ENCODE results near the gene PPP2R3A. TPM values are rescaled to one million over a fixed set of nuclear protein-coding genes. Genes with fewer than 3 reads are reported as not detected.
A peak's percentile ranks its signal among the peaks of the same experiment; 100 is the strongest.

PPP2R3A gene
- total RNA-seq, 4 donors from 2014 or later: 6.8 to 9.6 (median 8.2) TPM

DNA sequence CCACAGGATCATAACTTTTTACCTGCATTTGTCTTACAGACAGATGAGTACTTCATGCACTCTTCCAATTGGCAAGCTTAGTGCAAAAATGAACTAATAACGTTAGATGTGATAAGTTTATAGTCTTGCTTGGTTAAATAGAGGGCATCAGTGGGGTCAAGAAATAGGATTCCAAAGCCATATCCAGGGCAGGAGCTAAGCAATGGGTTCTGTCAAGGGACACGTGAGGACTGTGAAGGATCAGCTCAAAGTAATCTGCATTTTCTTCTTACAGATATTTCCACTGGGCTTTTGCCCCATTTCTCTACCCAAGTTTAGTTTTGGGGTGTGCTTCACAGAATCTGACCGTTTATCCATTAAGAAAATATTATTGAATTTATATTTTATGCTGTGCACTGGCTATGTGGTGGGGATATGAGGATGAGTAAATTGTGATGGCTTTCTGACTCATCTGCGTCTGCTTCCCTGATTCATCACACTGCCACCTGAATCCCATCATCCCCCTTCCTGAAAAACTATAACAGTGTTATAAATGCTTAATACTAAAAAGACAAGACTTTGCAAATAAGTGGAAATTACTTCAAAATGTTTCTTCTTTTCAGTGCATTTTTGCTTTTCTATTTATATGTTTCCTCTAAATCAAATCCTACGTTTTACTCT is 17.5 kb downstream of the PPP2R3A start:
- no peak for ATAC-seq (ENCODE audit: low FRiP score)
- TF ChIP-seq, protein P1, sequence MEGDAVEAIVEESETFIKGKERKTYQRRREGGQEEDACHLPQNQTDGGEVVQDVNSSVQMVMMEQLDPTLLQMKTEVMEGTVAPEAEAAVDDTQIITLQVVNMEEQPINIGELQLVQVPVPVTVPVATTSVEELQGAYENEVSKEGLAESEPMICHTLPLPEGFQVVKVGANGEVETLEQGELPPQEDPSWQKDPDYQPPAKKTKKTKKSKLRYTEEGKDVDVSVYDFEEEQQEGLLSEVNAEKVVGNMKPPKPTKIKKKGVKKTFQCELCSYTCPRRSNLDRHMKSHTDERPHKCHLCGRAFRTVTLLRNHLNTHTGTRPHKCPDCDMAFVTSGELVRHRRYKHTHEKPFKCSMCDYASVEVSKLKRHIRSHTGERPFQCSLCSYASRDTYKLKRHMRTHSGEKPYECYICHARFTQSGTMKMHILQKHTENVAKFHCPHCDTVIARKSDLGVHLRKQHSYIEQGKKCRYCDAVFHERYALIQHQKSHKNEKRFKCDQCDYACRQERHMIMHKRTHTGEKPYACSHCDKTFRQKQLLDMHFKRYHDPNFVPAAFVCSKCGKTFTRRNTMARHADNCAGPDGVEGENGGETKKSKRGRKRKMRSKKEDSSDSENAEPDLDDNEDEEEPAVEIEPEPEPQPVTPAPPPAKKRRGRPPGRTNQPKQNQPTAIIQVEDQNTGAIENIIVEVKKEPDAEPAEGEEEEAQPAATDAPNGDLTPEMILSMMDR (IDR thresholded peaks at IDR 0.05): no peak

DNA sequence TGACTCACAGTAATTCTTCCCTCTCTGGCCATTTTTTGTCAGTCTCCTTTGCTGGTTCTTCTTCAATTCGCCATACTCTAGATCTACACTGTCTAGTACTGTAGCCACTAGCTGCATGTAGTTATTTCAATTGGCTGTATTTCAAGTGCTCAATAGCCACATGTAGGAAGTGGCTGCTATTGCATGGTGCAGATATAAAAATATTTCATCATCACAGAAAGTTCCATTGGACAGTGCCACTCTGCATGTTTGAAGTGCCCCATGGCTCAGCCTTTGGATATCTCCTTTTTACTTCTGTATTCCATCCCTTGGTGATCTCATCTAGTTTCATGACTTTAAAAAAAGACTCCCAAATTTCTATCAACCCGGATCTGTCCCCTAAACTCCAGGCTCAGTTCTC is 22.1 kb downstream of the PPP2R3A start:
- DNase-seq (ENCODE audit: low spot score): no peak
- no peak for ATAC-seq (ENCODE audit: low FRiP score)
- TF ChIP-seq, protein P1 (IDR thresholded peaks at IDR 0.05): no peak

More for the DNA sequence above, 17.5 kb downstream of the PPP2R3A start:
- DNase-seq (ENCODE audit: low spot score): no peak

DNA sequence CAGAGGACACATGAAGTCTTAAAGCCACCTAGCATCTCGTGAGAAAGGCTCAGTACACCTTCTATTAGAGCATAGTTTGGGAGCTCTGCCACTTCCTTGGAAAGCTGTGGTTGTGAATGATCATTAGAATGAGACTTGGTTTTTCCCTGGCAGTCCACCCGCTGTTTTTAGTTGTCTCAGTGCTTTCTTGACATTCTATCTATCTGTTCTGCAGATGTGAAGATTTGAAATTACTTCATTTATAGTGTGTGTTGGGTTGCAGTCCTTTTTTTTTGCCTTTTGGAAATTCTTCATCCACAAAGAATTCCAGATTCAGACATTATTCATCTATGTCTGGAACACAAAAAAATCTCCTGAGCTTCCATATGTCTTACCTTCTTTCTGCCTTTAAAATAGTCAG is 23.7 kb downstream of the PPP2R3A start:
- ATAC-seq (ENCODE audit: low FRiP score): no peak

DNA sequence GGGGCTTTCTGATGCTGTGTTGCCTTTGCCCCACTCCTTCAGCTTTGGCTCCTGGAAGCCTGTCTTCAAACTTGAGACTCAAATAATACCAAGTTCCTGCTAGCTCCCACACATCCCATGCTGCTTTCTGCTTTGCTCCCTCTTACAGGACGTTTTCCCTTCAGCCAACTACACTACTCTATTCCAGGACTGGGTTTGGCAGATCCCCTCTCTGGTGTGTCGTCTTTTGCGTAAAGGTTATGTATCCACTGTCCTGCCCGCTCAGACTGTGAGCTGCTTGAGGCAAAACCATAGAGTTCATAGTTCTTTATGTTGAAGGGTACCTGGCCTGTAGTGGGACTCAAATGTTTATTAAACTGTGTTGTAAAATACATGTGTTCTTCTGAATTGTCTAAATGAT is 25.4 kb downstream of the PPP2R3A start:
- TF ChIP-seq, protein P1 (IDR thresholded peaks at IDR 0.05): no peak
- DNase-seq (ENCODE audit: low spot score) (no peak), ATAC-seq (ENCODE audit: low FRiP score) (no peak)

More for the DNA sequence above, 23.7 kb downstream of the PPP2R3A start:
- DNase-seq (ENCODE audit: low spot score): no peak
- TF ChIP-seq, protein P1 (IDR thresholded peaks at IDR 0.05): no peak

DNA sequence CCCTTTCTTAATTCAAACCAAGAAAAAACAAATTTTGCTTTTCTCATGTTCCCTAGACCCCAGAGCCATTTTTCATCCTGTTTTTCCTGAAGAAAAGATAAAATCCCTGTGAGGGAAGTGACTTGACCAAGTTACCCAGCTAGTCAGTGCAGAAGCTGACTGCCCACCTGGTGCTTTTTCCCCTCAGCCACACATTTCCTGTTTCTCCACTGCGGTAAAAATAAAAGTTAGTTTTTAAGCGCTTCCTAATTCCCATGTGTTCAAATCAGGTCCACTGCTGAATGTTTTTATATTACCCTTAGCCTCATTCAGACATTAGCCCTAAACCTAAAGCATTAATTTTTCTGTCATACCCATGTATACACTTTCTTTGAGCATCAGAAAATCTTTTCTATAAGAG is 26.1 kb downstream of the PPP2R3A start:
- TF ChIP-seq, protein P1 (IDR thresholded peaks at IDR 0.05): no peak
- no peak for DNase-seq (ENCODE audit: low spot score)
- no peak for ATAC-seq (ENCODE audit: low FRiP score)

DNA sequence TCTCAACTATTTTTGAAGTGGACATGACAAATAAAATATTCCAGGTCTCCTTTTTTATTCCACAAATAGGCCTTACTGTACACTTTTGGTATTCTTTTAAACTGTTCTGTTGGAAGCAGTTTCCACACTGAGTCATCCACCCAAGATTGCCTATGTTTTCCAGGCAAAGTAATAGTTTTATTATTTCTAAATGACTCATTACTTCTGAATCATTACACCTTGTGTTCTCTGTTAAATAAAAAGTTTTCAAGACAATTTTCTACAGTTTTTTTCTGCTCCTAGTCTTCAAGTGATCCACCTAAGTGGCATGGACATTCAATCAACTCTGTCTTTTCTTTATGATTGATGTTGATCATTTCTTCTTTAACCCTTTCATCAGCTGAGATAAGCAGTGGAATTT is 26.5 kb downstream of the PPP2R3A start:
- TF ChIP-seq, protein P1 (IDR thresholded peaks at IDR 0.05): no peak
- DNase-seq (ENCODE audit: low spot score) (no peak), ATAC-seq (ENCODE audit: low FRiP score) (peak; percentile 59)

DNA sequence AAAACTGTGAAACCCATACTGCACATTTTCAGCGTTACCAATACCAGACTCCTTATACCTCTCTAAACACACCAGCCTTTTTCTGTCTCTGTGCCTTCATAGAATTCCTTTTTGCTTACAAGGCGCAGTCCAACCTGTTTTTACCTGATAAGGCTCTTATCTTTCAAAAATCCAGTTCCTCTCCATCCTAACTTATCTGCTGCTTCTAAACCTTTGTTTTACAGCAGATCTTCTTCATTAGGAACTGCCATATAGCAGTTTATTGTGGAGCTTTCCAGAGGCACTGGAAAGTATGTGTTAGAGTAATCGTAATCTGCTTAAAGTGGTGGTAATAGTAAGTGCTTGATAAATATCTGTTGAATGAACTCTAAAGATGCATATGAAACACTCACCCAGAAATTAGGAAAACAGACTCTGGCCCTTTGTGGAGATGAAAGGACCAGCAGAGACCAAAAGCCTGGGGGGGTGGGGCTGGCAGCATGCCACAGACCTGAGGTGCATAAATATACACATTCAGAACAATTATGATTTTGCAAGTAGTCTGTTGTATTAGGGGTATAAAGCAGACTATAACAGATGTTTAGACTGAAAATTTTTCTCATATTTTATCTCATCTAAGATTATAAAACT is 29.3 kb downstream of the PPP2R3A start:
- ATAC-seq (ENCODE audit: low FRiP score): no peak
- TF ChIP-seq, protein P1 (IDR thresholded peaks at IDR 0.05): no peak

More for the DNA sequence above, 29.3 kb downstream of the PPP2R3A start:
- no peak for DNase-seq (ENCODE audit: low spot score)

Data from omental fat pad (tissue), 4 donors.